Stimulated activated naive CD8-positive, alpha-beta T cell treated with anti-CD3 and anti-CD28 coated beads, Interleukin-15, amount 100 ng/mL, for 72 hours (primary cell): ENCODE results near the gene EME2.

Source experiments
- ATAC-seq: fragments of 150-1000 bp; cut with Tn5 transposase; 2 replicates; pipeline ENCODE4 v1.10.0; 2021; ENCODE audit warnings: mild to moderate bottlenecking, moderate library complexity
- DNase-seq, 2 donors: peaks; one replicate each; pipeline ENCODE4 v3.0.0; 2021 to 2022
- H3K27ac Mint-ChIP-seq, 2 donors: one replicate each; pipeline ENCODE4 v1.8.0; 2022; ENCODE audit warnings: mild to moderate bottlenecking in 2 of 2, mixed read lengths in 2 of 2, moderate library complexity in 2 of 2
- H3K27me3 Mint-ChIP-seq: one replicate; pipeline ENCODE4 v1.8.0; 2022; ENCODE audit warnings: mixed read lengths
- H3K4me1 Mint-ChIP-seq: one replicate; pipeline ENCODE4 v1.8.0; 2022; ENCODE audit warnings: mild to moderate bottlenecking, mixed read lengths
- H3K4me3 Mint-ChIP-seq, 2 donors: one replicate each; pipeline ENCODE4 v1.8.0; 2022; ENCODE audit warnings: mild to moderate bottlenecking in 2 of 2, mixed read lengths in 2 of 2, moderate library complexity in 1 of 2
- H3K9me3 Mint-ChIP-seq, 2 donors: one replicate each; pipeline ENCODE4 v1.8.0; 2022; ENCODE audit warnings: mixed read lengths in 2 of 2

Gene EME2

GRCh38 chr16:1821861-1822611 lies 49.4 kb downstream of the EME2 start:
- Mint-ChIP-seq H3K4me3 (no peak overlapping the region), H3K27ac (no peak overlapping the region), H3K9me3 (no peaks in the 10 kb centered on the region), H3K4me1 (peaks cover 19% of the 10 kb centered on the region), H3K27me3 (no peaks in the 10 kb centered on the region)
- ATAC-seq = no peak
- no peak for DNase-seq

GRCh38 chr16:1822801-1823200 lies 50.2 kb downstream of the EME2 start:
- Mint-ChIP-seq H3K9me3 (no peaks in the 10 kb centered on the region), H3K27ac (no peak overlapping the region), H3K4me3 (no peak overlapping the region), H3K4me1 (peaks cover 25% of the 10 kb centered on the region), H3K27me3 (no peaks in the 10 kb centered on the region)
- ATAC-seq = no peak
- no peak for DNase-seq

DNA sequence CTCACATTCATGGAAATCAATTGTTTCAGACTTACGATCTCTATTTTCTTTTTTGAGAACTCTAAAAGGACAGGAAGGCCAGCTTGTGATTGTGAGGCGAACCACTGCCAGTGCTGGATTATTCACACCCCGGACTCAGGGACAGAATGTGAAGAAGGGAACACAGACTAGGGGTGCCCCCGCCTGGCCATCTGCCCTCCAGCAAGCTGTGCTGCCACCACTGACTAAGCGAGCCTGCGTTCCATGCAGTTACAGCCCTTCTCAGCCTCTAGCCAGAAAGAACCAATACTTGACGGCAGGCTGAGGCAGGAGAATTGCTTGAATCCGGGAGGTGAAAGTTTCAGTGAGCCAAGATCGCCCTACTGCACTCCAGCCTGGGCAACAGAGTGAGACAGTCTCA lies 51.2 kb downstream of the EME2 start:
- peak overlapping the region in 1 of 2 donors; percentile 54 for H3K27ac Mint-ChIP-seq
- peaks cover 28% of the 10 kb centered on the region for H3K4me1 Mint-ChIP-seq
- ATAC-seq = no peak
- no peak overlapping the region for H3K4me3 Mint-ChIP-seq
- no peaks in the 10 kb centered on the region for H3K27me3 Mint-ChIP-seq
- H3K9me3 Mint-ChIP-seq = no peaks in the 10 kb centered on the region
- no peak for DNase-seq

- DNase-seq (no peak), ATAC-seq (no peak)
- Mint-ChIP-seq H3K27ac (peak overlapping the region in 1 of 2 donors; percentile 84), H3K27me3 (no peaks in the 10 kb centered on the region), H3K4me1 (peaks cover 42% of the 10 kb centered on the region), H3K9me3 (no peaks in the 10 kb centered on the region), H3K4me3 (peak overlapping the region; percentile 76 to 85)
Measured at GRCh38 chr16:1825381-1825863, 52.8 kb downstream of the EME2 start.
